Activated gamma-delta T cell treated with anti-CD3 and anti-CD28 coated beads, Interleukin-2, amount 50 U/mL, for 16 hours (primary cell): ENCODE measurements around the gene USP49.
"Not testable (repeated sequence)": the region's sequence is repeated elsewhere in the genome, so short reads cannot be mapped to it uniquely, and the experiment has no call there.

Source experiments
- DNase-seq: peaks from one replicate; pipeline ENCODE4 v3.0.0-alpha.2; 2020; ENCODE audit warnings: low read depth

USP49 gene

DNA sequence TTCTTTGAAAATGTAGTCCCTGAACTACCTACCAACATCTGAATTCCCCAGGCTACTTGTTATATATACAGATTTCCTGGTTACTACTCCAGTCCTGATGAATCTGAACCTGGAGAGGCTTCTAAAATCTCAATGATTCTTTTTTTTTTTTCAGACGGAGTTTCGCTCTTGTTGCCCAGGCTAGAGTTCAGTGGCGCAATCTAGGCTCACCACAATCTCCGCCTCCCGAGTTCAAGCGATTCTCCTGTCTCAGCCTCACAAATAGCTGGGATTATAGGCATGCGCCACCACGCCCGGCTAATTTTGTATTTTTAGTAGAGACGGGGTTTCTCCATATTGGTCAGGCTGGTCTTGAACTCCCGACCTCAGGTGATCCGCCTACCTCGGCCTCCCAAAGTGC is 83.2 kb downstream of the USP49 start:
- DNase-seq: not testable (repeated sequence)

DNA sequence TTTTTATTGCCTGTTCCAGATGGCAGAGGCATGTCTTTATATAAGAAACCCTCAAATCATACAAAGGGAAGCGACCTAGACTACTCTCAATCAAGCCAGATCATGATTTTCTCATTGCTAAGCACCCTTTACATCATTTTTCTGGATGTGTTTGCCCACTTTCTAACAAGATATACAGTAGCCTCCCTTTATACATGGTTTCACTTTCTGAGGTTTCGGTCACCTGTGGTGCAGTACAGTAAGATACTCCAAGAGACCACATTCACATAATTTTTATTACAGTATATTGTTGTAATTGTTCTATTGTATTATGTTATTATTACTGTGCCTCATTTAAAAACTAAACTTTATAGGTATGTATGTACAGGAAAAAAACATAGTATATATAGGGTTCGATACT is 84.1 kb downstream of the USP49 start:
- no peak for DNase-seq

DNA sequence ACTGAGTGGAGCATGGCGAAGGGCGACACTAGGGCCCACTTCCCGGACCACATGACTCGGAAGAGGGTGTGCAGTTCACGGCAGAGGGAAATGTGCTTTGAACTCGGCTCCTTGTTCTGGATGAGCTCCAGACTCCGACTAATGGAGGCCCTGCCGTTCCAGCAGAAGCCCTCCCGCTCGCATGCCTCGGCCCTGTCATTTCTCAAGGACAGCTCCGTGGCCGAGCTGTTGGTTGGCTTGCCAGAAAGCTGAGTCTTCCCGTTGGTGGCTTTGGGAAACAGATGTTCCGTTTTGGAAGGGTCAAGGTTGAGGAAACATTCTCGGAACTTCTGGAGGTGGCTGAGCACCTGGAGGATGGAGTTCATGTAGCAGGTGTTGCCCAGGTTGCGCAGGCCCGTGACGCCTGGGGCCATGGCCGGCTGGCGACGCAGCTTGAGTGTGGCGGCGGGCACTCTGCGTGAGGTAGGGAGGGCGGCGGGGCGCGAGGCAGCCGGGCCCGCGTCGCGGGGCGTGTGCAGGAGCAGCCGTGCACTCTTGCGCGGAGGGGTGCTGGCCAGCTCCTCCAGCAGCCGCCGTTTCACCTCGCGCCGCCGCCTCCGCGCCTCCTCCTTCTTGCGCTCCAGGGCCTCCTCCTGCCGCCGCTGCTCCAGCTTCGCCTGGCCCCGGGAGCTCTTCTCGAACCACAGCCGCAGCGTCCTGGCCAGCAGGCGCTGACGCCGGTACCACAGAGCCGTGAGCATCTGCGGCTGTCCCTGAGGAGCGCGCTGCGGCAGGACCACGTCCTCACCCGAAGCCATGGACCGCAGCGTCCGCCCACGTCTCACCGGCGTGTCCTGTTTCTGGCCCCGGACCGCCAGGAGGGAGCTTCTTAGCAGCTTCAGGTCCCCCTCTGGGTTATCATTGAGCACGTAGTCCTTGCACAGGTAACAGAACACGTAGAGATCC is 89.1 kb downstream of the USP49 start:
- DNase-seq: no peak

DNA sequence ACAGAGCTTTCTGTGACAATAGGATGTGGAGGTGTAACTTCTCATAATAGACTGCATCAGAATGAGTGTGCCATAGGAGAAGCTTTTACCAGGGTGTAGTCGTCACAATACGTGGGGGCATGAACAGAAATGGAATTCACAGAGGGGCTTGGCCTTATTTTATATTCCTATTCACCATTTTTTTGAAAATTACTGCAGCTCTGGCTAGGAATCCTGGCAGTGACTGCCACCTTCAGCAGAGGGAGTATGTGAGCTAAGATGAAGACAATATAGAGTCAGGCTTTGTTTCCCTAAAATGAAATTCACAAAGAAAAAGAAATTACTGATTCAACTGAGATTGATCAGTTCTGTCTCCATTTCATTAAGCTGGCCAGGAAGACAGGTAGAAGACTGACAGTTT is 93.8 kb downstream of the USP49 start:
- DNase-seq: no peak

DNA sequence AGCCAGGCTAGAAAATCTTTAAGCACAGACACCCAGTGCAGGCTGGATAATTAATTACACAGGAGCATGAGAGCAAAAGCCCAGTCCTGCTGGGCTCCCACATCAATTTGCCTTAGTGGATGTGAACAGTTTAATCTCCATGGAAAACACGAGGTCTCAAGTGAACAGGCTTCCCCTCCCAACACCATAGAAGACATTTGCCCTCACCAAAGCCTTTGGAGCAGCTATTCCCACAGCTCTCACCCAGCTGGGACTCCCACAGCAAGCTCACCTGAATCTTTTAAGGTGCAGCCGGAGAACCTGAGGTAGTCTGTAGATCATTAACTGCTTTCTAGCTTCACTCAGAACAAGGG is 95.6 kb downstream of the USP49 start:
- DNase-seq: no peak

DNA sequence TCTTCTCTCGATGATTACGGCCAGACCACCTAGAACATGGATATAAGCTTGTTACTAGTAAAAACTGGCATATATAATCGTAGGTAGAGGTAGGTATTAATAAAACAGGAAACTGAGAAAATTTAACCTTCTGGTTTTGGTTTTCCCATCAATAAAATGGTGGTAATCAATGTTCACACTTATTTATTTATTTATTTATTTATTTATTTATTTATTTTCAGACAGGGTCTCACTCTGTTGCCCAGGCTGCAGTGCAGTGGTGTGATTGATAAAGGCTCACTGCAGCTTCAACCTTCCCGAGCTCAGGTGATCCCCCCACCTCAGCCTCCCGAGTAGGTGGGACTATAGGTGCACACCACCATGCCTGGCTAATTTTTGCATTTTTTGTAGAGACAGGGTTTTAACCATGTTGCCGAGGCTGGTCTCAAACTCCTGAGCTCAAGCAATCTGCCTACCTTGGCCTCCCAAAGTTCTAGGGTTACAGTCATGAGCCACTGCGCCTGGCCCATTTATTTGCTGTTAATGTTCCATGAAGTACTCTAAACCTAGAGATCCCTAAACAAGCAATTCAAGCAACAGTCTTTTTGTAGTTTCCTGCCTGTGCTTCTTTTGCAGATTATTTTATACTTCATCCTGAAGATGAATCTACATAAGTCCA is 96.1 kb downstream of the USP49 start:
- DNase-seq: no peak

DNA sequence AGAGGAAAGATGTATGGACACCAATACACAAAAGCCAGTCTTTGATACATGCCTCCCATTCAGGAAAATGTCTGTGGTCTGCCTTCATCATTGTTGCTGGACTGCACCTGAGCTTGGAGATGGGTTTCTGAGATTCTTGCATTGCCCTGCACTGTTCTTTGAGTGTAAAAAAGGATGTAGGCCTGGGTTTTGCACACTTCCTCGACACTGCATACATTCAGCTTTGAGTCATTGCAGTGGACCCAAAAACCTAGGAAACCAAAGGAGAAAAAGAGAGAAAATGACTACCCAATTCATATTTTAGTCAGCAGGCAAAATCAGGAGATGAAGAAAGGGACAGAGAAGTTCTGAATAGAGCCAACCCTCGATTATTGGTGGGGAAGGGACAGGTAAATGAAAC is 98.7 kb downstream of the USP49 start:
- DNase-seq: no peak

DNA sequence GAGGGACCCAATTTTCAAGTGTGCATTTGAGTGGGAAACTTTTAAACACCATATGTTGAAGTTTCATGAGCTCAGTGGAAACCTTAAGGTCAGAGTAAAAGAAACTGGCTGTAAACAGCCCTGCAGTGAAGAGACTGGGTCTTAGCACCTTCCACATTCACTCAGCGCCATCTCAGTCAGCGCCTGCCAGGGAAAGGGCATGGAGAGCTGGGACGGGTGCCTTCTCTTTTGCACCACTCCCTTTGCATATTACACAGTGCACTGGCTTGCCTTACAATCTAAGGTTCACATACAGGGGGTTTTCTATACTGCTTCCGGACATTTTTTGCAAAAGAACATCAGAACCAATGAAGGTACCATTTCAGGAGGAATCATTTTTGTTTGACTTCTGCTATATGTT is 103.2 kb downstream of the USP49 start:
- DNase-seq: no peak

GRCh38 chr6:41791305-41791704 is 103.9 kb downstream of the USP49 start:
- no peak for DNase-seq

DNA sequence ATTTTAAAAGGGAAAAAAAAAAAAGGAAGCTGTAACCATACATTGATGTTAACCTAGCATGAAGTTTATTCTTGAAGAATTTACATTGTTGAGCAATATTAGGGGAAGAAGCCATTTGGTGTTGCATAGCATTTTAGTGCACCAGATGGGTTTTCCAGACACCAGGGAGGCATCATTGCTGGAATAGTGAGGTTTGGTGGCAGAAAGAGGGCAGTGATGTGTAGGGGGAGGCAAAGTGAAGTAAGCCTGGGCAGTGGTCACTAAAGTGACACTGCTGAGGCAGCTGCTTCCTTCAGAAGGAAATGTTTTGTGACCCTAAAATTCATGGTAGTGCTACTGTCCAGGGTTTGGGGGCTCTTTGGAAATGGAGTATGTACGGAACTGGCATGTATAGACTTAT is 105.1 kb downstream of the USP49 start:
- no peak for DNase-seq

GRCh38 chr6:41789390-41789724 is 105.8 kb downstream of the USP49 start:
- DNase-seq: no peak

- DNase-seq: peak; percentile 90
These were observed 107.8 kb downstream of the USP49 start, which contains the start of gene TOMM6 for GRCh38 chr6:41787219-41787917. Gene TOMM6, plus strand, starts transcription at chr6:41787694. Its CDS starts 4 bp downstream, at chr6:41787698.

DNA sequence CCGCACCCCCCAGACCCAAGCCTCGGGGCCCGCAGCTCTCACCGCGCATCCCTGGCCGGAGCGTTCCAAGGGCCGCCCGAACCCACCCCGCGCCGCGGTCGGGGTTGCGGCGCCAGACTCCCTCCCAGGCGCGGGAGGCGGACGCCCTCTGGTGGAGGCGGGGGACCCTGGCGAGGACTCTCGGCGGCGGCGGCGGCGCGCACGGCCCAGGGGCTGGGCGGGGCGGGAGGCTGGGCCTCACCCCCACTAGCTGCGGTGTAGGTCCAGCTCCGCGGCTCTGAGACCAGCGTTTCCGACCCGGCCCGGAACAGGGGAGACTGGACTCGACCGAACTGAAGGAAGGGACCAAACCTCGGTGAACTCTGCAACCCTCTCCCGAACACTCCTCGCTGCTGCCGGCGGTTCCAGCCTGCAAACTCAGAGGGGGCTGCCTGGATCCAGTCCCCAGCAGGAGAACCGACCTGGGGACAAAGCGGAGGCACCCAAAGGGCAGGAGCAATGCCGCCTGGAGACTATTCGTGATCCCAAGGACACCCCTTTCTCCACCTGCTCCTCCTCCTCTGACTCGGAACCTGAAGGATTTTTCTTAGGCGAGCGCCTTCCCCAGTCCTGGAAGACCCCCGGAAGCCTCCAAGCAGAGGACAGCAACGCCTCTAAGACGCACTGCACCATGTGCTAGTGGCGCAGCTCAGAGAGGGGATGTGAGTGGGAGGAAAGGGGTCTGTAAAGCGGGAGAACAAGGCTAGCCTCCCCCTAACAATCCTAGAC is 108.5 kb downstream of the USP49 start:
- DNase-seq: peak; percentile 82

GRCh38 chr6:41785689-41786450 is 109.3 kb downstream of the USP49 start:
- DNase-seq: no peak

DNA sequence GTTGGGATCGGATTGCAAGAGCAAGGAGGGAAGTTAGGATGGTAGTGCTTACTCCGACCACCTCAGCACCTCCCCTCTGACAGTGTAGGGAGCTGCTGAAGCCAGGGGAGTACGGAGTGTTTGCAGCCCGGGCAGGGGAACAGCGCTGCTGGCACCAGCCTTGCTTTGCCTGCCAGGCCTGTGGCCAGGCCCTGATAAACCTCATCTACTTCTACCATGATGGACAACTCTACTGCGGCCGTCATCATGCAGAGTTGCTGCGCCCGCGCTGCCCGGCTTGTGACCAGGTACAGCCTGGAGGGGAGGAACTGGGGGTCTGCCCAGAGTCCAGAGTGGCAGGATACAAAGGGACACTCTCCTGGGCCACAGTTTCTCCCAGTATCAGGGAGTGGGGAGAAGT is 109.9 kb downstream of the USP49 start:
- DNase-seq: no peak

GRCh38 chr6:41784581-41785171 is 110.5 kb downstream of the USP49 start:
- no peak for DNase-seq

GRCh38 chr6:41783106-41783780 is 111.9 kb downstream of the USP49 start:
- no peak for DNase-seq

GRCh38 chr6:41781366-41781730 is 113.8 kb downstream of the USP49 start:
- no peak for DNase-seq

DNA sequence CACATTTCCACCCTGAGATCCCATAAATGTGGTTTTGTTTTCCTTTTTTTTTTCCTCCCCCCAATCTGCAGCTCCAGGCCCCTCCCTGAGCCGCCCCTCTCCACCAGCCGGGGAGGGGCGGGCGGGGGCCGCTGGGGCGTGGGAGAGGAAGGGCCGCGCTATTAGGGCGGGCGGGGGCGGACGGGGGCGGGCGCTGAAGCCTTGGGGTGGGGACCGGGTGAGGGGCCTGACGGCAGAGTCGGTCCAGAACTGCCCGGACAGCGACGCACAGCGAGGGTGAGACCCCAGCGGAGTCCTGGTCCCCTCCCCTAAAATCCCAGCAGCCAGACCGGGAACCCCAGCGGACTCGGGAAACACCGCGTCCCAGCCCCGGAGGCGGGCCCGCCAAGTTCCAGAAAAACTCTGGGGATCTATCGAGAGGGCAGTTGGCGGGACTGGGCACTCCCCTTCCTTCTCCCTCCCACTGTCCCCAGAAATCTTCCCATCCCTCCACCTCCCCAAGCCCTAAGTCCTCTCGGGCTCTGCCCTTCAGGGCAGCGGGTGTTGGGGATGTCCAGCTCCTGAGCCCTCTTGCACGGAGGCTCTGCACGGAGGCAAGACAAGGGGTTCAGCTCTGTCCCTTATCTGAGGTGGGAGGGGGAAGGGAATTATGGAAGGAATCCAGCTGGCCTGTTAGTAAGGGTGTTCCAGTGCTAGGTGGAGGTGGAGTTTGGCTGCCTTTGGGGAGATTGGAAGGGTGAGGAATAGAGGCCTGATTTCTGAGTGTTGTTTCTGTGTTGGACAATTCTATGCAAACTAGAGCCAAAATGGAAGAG is 114.4 kb downstream of the USP49 start, which contains the start of gene PRICKLE4:
TSS of gene PRICKLE4 (plus strand) at position 232 of the 815 bp plus-strand sequence. CDS start 2,692 bp downstream, outside the sequence.
- DNase-seq: no peak
